Testis (tissue), 2 donors: ENCODE data around the gene ATF2.

Source experiments
- POLR2A ChIP-seq: fragments of 450-650 bp; IDR thresholded peaks from one replicate; pipeline ENCODE4 v1.6.1; 2017; ENCODE audit warnings: antibody characterized with exemption, mild to moderate bottlenecking, moderate library complexity
- TF ChIP-seq, protein P1 (sequence below), 3 experiments: fragments of 450-650 bp in 2 of 3; fragments of 200-600 bp in 1 of 3; sonication (generic) in 1 of 3; IDR thresholded peaks; one replicate each; pipeline ENCODE4 v1.5.1; 2016 to 2019; ENCODE audit warnings: antibody characterized with exemption in 3 of 3, mild to moderate bottlenecking in 2 of 3, moderate library complexity in 1 of 3

DNA sequence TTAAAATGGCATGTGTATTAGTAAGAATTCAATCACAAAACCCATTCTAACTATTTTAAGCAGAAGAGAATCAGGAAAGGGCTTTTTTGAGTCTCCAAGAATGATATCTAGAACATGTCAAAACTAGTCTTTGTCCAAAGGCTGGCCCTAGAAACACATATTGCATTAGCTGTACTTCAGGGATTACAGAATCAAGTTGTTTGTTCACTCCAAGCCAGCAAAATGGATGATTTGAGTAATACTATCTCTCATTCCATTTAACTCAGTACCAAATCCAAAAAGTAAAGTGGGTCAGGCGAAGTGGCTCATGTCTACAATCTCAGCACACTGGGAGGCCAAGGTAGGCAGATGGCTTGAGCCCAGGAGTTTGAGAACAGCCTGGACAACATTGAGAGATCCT is 41.3 kb downstream of the ATF2 start:
- TF ChIP-seq POLR2A, result no peak
- TF ChIP-seq, protein P1, sequence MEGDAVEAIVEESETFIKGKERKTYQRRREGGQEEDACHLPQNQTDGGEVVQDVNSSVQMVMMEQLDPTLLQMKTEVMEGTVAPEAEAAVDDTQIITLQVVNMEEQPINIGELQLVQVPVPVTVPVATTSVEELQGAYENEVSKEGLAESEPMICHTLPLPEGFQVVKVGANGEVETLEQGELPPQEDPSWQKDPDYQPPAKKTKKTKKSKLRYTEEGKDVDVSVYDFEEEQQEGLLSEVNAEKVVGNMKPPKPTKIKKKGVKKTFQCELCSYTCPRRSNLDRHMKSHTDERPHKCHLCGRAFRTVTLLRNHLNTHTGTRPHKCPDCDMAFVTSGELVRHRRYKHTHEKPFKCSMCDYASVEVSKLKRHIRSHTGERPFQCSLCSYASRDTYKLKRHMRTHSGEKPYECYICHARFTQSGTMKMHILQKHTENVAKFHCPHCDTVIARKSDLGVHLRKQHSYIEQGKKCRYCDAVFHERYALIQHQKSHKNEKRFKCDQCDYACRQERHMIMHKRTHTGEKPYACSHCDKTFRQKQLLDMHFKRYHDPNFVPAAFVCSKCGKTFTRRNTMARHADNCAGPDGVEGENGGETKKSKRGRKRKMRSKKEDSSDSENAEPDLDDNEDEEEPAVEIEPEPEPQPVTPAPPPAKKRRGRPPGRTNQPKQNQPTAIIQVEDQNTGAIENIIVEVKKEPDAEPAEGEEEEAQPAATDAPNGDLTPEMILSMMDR (IDR thresholded peaks at IDR 0.05), result no peak
